GM19025 (cell line): ENCODE results near the gene DES.

Experiments
- ATAC-seq: cut with Tn5 transposase; IDR thresholded peaks from one replicate; pipeline ENCODE4 v1.9.1; 2021; ENCODE audit warnings: mild to moderate bottlenecking, low read depth, moderate library complexity; ENCODE audit not compliant: unreplicated experiment

The DES gene

GRCh38 chr2:219437141-219437540, 19.0 kb downstream of the DES start:
- ATAC-seq = no peak

GRCh38 chr2:219437690-219438206, 19.6 kb downstream of the DES start:
- ATAC-seq = no peak

GRCh38 chr2:219438453-219438852, 20.3 kb downstream of the DES start:
- ATAC-seq = no peak

GRCh38 chr2:219439506-219439905, 21.3 kb downstream of the DES start:
- no peak for ATAC-seq

- ATAC-seq = no peak
Observed at GRCh38 chr2:219440388-219441256, 22.4 kb downstream of the DES start.

- ATAC-seq = no peak
Observed at GRCh38 chr2:219441451-219442255, 23.5 kb downstream of the DES start.

GRCh38 chr2:219442256-219443015, 24.3 kb downstream of the DES start:
- ATAC-seq = no peak

GRCh38 chr2:219443016-219443696, 25.0 kb downstream of the DES start:
- ATAC-seq = no peak

GRCh38 chr2:219443697-219444023, 25.5 kb downstream of the DES start:
- no peak for ATAC-seq

GRCh38 chr2:219444566-219445091, 26.5 kb downstream of the DES start:
- ATAC-seq = no peak

GRCh38 chr2:219445220-219445640, 27.1 kb downstream of the DES start:
- ATAC-seq = no peak

GRCh38 chr2:219446101-219446504, 27.9 kb downstream of the DES start:
- no peak for ATAC-seq

- ATAC-seq = no peak
Observed at GRCh38 chr2:219446689-219447088, 28.5 kb downstream of the DES start.

- ATAC-seq = no peak
Observed at GRCh38 chr2:219447242-219448098, 29.3 kb downstream of the DES start.

- no peak for ATAC-seq
Observed at GRCh38 chr2:219448099-219448775, 30.1 kb downstream of the DES start.

- no peak for ATAC-seq
Observed at GRCh38 chr2:219448776-219449341, 30.7 kb downstream of the DES start.

- no peak for ATAC-seq
Observed at GRCh38 chr2:219449609-219450008, 31.4 kb downstream of the DES start.

GRCh38 chr2:219451661-219452360, 33.6 kb downstream of the DES start:
- ATAC-seq = no peak
